Measurements from ENCODE around the gene YWHAE.

DNA sequence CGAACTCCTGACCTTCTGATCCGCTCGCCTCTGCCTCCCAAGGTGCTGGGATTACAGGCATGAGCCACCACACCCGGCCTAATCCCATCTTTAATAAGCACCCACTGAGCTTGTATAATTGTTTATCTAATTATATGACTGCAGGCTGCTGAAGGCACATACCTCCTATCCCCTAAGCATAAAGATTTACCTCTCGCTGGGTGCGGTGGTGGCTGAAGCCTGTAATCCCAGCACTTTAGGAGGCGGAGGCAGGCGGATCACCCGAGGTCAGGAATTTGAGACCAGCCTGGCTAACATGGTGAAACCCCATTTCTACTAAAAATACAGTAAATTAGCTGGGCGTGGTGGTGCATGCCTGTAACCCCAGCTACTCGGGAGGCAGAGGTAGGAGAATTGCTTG lies 20.1 kb upstream of the YWHAE start:
- TF ChIP-seq POLR2A (IDR thresholded peaks at IDR 0.05; ENCODE audit: low read depth, low read length), result no peak
- TF ChIP-seq POLR2AphosphoS5 (IDR thresholded peaks at IDR 0.05; ENCODE audit: low read depth, low read length), result no peak
- TF ChIP-seq TAF1 (IDR thresholded peaks at IDR 0.05; ENCODE audit: low read depth, low read length), result no peak
- no peak for TF ChIP-seq SPI1 (IDR thresholded peaks at IDR 0.05; ENCODE audit: low read depth, low read length)
- no peak for TF ChIP-seq POU2F2 (IDR thresholded peaks at IDR 0.05; ENCODE audit: low read depth, low read length)
- TF ChIP-seq PAX5 (IDR thresholded peaks at IDR 0.05; ENCODE audit: insufficient read depth, low read length, severe bottlenecking), result no peak

All from GM12891 (cell line).